ENCODE data around the gene SMARCB1. TPM values are rescaled to one million over a fixed set of nuclear protein-coding genes. Genes with fewer than 3 reads are reported as not detected.

The SMARCB1 gene
- polyA plus RNA-seq, 12 donors, result 54.2 to 121 (median 78.8) TPM; not detected in 1

GRCh38 chr22:23801238-23801821, 14.6 kb downstream of the SMARCB1 start:
- no peak for DNase-seq

- no peak for DNase-seq
Observed at GRCh38 chr22:23801886-23802377, 15.2 kb downstream of the SMARCB1 start.

- no peak for DNase-seq
Observed at GRCh38 chr22:23803001-23803819, 16.4 kb downstream of the SMARCB1 start.

GRCh38 chr22:23804781-23805291, 18.1 kb downstream of the SMARCB1 start:
- no peak for DNase-seq

GRCh38 chr22:23806837-23807236, 20.1 kb downstream of the SMARCB1 start:
- DNase-seq, result no peak

GRCh38 chr22:23812378-23812777, 25.6 kb downstream of the SMARCB1 start:
- DNase-seq, result no peak

GRCh38 chr22:23815541-23816155, 28.9 kb downstream of the SMARCB1 start:
- DNase-seq, result no peak

- no peak for DNase-seq
Observed at GRCh38 chr22:23816156-23816976, 29.6 kb downstream of the SMARCB1 start.

GRCh38 chr22:23817146-23817545, 30.4 kb downstream of the SMARCB1 start:
- DNase-seq, result no peak

- DNase-seq, result no peak
Observed at GRCh38 chr22:23818541-23818940, 31.8 kb downstream of the SMARCB1 start.

GRCh38 chr22:23820748-23821211, 34.0 kb downstream of the SMARCB1 start:
- no peak for DNase-seq

GRCh38 chr22:23822101-23822671, 35.4 kb downstream of the SMARCB1 start:
- no peak for DNase-seq

GRCh38 chr22:23823331-23823791, 36.6 kb downstream of the SMARCB1 start:
- no peak for DNase-seq

GRCh38 chr22:23824476-23825245, 37.9 kb downstream of the SMARCB1 start:
- no peak for DNase-seq

- no peak for DNase-seq
Observed at GRCh38 chr22:23825246-23825905, 38.6 kb downstream of the SMARCB1 start.

- DNase-seq, result no peak
Observed at GRCh38 chr22:23826510-23827350, 40.0 kb downstream of the SMARCB1 start.

GRCh38 chr22:23827351-23827995, 40.7 kb downstream of the SMARCB1 start:
- DNase-seq, result no peak

All from muscle of arm (tissue), 12 donors.